Measurements from ENCODE around the gene SYT3.

Gene SYT3

DNA sequence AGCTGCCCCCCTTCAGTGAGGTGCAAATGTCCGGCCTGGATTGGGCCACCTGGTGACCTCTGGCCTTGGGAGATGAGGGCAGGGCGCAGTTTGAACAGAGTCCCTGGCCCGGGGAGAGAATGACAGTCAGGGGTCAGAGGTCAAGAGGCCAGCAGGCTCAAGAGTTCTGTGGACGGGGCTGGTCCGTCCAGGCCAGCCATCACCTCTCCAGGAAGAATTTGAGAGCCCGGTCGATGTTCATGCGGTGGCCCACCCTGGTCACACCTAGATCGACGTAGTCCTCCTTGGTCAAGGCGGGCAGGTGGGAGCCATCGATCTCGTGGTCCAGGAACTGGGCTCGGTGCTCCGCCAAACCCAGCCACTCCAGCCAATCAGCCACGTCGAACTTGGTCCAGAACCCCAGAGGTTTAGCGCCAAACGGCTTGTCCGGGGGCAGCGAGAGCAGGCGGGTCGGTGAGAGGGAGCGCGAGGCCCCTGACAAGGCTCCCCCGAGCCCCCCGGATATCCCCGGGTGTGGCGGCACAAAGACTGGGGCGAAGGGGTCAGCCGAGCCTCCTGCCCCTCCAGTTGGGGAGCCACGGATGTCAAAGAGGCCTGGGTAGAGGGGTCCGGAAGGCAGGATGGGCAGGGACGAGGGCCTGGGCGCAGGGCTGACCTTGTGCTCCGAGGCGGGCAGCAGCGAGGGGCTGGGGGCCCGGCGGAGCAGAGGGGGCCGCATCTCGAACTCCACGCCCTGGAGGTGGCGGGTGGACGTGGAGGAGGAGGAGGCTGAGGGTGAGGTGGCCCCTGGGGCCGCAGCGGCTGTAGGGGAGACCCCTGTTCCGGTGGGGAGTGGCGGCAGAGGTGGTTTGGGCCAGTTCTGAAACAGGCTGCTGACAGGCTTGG, 22.3 kb upstream of the SYT3 start:
- DNase-seq, result no peak

GRCh38 chr19:50661023-50661422, 21.3 kb upstream of the SYT3 start:
- no peak for DNase-seq

- DNase-seq, result no peak
Observed at GRCh38 chr19:50660088-50660366, 20.3 kb upstream of the SYT3 start.

- no peak for DNase-seq
Observed at GRCh38 chr19:50659318-50660087, 19.8 kb upstream of the SYT3 start.

GRCh38 chr19:50658441-50659317, 19.0 kb upstream of the SYT3 start:
- DNase-seq, result peak; percentile 86

DNA sequence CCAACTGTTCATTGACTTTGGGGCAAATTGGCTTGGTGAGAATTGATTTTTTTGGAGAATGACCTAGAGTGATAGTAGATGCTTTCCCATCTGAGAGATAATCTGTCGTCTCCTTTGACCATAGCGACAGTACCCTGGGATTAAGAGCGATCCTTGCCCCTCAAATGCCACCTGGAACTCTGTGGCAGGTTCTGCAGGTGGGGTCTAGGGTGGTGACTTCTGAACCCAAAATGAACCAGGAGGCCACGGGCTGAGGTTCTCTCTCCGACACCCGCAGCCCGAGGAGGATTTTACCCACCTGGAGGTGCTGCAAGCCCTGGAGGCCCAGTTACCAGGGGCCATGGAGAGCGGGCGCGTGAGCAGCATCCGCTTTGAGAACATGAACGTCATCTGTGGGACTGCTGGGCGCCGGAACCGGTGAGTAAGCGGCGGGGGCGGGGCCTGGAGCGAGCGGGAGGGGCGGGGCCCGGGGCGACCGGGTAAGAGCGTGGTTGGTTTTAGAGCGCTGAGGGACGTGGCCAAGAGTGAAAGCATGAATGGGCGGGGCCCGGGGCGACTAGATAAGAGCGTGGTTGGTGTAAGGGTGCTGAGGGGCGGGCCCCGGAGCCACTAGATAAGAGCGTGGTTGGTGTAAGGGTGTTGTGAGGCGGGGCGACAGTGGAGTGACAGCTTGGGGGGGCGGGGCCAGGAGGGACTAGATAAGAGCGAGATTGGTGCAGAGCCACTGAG, 18.2 kb upstream of the SYT3 start:
- peak; percentile 95 for DNase-seq

DNA sequence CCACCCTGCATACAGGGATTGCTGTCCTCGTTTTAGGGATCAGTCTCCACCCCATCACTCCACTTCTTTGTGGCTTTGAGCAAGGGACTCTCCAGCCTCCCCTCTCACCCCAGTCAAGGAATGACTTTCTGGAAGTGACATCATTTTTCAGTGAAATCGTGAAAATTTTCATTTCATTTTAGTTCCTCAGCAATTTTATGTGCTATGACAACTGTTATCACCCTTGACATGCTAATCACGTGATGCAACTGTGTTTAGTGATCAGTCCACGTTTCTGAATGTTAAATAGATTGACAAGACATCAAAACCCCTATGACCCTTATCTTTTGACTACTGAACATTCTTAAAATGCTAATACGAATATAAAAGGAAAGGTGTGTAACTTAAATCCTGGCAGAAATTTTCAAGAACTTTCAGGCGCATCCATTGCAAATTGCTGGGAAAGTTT, 17.6 kb upstream of the SYT3 start:
- DNase-seq, result no peak

- DNase-seq, result no peak
Observed at GRCh38 chr19:50654882-50655281, 15.2 kb upstream of the SYT3 start.

DNA sequence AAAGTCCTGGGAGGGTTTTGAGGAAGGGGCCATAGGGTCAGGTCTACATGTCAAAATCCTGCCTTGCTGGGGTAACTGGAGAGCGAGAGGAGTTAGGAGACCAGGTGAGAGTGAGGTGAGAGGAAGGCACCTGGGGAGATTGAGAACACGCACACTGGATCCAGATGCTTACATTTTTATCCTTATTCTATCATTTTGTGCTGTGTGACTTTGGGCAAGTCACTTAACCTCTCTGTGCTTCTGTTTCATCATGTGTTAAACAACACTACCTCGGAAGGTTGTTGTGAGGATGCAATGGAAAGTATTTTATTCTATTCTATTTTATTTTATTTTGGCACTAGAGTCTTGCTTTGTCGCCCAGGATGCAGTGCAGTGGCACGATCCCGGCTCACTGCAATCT, 13.0 kb upstream of the SYT3 start:
- DNase-seq, result no peak

DNA sequence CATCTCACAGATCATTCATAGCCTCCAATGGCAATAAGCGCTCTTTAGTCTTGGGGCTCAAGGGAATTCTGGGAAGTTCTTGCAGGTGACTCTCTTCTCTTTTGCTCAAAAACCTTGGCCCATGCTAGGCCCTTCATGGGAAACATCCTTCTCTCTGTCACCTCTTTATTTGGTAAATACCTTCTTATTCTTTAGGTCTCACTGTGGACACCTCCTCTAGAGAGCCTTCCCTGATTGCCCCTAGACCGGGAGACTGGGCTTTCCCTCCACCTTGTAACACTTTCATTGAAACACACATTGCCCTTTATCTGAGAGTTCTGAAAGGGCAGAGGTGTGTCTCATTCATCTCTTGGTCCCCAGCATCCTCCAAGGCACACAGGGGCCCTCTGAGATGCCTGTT, 11.5 kb upstream of the SYT3 start:
- DNase-seq, result no peak

- no peak for DNase-seq
Observed at GRCh38 chr19:50649433-50650391, 10.0 kb upstream of the SYT3 start, which contains the start of gene C19orf81. Gene C19orf81 (plus strand): TSS chr19:50649445. CDS start chr19:50649445, 0 bp downstream.

- no peak for DNase-seq
Observed at GRCh38 chr19:50648659-50649058, 9.0 kb upstream of the SYT3 start.

GRCh38 chr19:50647879-50648615, 8.4 kb upstream of the SYT3 start:
- DNase-seq, result no peak

DNA sequence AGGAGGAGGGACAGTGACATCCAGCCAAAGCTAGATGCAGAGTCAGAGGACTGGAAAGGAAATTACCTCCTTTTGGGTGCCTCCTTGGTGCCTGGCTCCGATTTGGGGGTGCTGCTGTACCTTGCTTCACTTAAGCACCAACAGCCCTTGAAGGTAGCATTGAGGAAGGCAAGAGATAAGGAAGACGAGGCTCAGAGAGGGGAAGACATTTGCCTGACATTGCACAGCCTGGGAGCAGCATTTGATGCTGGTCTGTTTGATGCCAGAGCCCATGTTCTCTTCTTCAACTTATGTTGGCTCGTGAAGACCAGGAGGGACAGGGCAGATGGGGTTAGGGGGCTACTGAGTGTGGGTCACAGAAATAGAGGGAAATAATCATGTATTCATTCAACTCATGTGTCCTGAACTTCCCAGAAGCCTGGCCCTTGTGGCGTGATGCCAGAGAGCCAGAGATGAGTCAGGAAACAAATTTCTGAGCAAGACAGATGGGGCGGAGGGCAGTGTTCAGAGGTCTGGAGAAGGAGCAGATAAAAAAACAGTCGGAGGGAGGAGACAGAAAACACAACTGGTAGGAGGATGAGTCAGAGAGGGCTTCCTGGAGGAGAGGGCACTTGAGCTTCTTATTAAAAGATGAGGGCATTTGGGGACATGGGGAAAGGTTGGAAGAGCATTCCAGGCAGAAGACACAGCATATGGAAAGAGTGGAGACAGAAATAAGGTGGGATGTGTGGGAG, 6.6 kb upstream of the SYT3 start:
- no peak for DNase-seq

- no peak for DNase-seq
Observed at GRCh38 chr19:50645107-50645506, 5.4 kb upstream of the SYT3 start.

GRCh38 chr19:50644315-50644915, 4.7 kb upstream of the SYT3 start:
- no peak for DNase-seq

- no peak for DNase-seq
Observed at GRCh38 chr19:50640368-50640767, 687 bp upstream of the SYT3 start.

DNA sequence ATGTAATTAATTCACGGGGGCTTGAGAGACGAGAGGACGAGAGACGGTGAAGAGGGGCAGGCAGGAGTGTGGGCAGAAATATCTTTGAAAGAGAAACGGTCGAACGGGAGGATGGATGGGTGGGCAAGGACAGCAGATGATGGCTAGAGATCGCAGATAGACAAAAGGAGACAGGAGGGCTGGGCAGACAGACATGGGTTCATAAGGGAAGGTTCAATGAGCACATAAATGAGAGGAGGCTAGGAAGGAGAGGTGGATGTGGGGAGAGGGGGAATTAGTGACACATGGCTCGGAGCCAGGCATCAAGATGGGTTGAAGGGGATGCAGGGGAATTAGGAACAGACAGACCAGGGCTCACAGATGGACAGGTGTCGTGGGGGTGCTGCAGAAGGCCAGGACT, 1.1 kb downstream of the SYT3 start:
- no peak for DNase-seq

GRCh38 chr19:50636317-50637085, 3.2 kb downstream of the SYT3 start:
- no peak for DNase-seq
